SU-DHL-6 (cell line): ENCODE data around the gene DNAH17.

Source experiments
- CTCF ChIP-seq: fragments of 200-600 bp; sonication (generic); IDR thresholded peaks from one replicate; pipeline ENCODE4 v1.5.1; 2017; ENCODE audit warnings: antibody characterized with exemption, mild to moderate bottlenecking, low read length, moderate library complexity; ENCODE audit not compliant: insufficient read depth, poor library complexity, severe bottlenecking
- EZH2phosphoT487 ChIP-seq: fragments of 200-600 bp; sonication (generic), shearing (Covaris generic); conservative IDR thresholded peaks from 2 replicates; pipeline ENCODE4 v1.6.1; 2018; ENCODE audit warnings: mild to moderate bottlenecking, antibody characterized with exemption, low read length, moderate library complexity, mixed read lengths

- TF ChIP-seq CTCF (no peak), EZH2phosphoT487 (no peak)
Observed at GRCh38 chr17:78379131-78379491, 198.1 kb downstream of the DNAH17 start.
